GM12801 (cell line): ENCODE results near the gene MYO3B.

Experiments
- TF ChIP-seq, protein P1 (sequence below): IDR thresholded peaks from one replicate; pipeline ENCODE4 v1.5.1; 2011; ENCODE audit warnings: control low read depth; ENCODE audit not compliant: insufficient read length; ENCODE audit errors: extremely low read depth

MYO3B gene

DNA sequence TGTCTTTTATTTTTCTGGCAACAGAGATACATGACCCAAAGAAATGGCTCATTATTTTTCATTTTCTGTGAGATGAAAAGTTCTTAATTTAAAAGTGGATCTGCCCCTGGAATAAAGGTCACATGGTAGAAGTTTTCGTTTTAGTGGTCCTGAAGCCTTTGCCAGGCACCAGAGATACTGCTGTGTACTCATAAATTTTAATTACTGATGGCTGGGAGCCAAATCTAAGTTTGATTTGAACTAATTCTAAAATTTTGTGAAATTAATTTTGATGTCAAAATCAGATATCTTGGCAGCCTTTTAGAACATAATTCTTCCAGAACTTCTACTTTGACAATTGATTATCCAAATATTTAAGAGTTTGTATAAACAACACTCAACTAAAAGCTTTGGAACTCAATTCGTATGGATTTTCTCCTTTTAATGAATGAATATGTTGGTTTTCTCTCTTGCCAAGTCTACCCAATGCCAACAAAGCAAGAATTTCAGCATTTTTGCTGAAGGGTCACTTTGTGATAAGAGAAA lies 408.7 kb downstream of the MYO3B start:
- TF ChIP-seq, protein P1, sequence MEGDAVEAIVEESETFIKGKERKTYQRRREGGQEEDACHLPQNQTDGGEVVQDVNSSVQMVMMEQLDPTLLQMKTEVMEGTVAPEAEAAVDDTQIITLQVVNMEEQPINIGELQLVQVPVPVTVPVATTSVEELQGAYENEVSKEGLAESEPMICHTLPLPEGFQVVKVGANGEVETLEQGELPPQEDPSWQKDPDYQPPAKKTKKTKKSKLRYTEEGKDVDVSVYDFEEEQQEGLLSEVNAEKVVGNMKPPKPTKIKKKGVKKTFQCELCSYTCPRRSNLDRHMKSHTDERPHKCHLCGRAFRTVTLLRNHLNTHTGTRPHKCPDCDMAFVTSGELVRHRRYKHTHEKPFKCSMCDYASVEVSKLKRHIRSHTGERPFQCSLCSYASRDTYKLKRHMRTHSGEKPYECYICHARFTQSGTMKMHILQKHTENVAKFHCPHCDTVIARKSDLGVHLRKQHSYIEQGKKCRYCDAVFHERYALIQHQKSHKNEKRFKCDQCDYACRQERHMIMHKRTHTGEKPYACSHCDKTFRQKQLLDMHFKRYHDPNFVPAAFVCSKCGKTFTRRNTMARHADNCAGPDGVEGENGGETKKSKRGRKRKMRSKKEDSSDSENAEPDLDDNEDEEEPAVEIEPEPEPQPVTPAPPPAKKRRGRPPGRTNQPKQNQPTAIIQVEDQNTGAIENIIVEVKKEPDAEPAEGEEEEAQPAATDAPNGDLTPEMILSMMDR = no peak

DNA sequence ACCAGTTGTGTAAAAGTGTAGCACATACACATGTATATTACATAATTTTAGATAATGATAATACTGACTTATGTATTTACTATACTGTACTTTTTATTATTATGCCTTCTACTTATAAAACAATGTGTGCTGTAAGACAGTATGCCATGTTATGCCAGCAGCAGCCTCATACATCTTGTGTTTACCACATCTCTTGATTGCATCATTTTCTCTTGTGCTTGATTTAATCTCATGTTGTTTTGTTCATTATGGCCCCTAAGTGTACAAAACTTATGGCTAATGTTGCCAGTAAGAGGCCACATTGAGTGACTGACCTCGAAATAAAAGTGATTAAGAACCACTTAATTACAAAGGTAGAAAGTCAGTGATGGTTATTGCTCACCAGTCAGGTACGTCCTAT lies 409.2 kb downstream of the MYO3B start:
- TF ChIP-seq, protein P1 = no peak

DNA sequence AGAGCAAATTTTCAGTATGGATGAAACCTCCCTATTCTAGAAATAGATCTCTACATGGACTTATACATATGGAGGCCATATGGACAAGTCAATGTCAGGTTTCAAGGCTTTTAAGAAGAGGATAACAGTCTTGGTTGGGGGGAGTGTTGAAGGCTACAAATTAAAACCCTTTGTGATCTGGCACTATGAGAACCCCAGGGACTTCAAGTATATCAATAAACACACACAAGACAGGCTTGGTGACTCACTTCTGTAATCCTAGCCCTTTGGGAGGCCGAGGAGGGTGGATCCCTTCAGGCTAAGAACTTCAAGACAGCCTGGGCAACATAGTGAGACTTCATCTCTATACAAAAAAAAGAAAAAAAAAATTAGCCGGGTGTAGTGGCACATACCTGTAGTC lies 410.0 kb downstream of the MYO3B start:
- TF ChIP-seq, protein P1 = no peak

DNA sequence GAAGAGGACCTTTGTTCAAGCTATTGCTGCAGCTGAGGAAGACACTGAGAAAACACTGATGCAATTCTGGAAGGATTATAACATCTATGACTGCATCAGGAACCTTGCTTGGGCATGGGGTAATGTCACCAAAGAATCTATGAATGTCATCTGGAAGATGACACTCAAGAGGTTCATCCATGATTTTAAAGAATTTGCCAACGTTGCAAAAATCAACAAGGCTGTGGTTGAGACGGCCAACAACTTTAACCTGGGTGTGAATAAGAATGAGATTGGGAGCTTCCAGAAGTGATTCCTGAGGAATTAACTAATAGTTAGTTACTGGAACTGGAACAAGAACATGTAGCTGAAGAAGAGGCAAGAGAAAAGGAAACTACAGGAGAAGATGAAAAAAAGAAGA lies 410.8 kb downstream of the MYO3B start:
- TF ChIP-seq, protein P1 = no peak

DNA sequence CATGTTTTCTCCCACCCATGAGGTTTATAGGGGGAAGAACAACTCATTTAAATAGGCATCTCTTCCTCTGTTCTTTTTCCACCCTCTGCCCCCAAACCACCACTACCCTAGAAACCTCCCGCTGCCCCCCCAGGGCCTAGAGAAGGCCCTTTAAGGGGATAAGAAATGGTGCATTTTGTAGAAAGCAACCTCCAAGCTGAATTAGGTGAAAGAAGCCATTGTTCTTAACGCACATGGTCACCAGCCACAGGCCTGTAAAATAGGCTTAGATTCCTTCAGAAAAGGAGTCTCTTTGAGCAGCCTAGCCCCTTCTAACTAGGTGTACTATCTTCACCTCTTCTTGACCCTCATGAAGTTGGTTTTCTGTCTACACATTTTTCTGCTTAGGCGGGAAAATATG lies 418.6 kb downstream of the MYO3B start:
- TF ChIP-seq, protein P1 = no peak

DNA sequence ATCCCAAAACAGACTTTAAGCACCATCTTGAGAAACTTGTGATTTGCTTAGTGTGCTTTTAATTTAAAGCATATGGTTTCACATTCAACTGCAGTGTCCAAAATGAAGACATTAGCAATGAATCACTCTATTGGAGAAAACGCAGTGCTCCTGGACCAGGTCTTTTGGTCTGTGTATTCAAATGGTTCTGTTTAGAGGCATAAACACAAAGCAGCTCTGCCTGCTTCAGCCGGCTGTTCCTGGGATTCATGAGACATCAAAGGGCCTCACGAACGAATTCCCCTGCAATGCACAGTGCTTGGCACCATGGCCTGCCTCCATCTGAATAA lies 420.1 kb downstream of the MYO3B start:
- TF ChIP-seq, protein P1 = no peak

DNA sequence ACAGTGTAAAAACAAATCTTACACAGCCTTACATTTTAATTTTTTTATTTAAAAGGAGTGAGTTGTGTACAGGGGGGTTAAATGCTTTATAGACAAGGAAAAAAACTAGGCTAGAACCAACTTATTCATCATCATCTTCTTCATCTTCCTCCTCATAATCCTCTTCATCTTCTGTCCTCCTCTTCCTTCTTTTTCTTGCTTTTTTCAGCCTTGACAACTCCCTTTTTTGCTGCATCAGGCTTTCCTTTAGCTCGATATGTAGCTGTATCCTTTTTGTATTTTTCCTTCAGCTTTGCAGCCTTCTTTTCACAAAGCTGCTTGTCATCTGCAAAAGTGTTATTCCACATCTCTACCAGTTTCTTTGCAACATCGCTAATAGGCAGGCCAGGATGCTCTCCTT lies 423.5 kb downstream of the MYO3B start:
- TF ChIP-seq, protein P1 = no peak

DNA sequence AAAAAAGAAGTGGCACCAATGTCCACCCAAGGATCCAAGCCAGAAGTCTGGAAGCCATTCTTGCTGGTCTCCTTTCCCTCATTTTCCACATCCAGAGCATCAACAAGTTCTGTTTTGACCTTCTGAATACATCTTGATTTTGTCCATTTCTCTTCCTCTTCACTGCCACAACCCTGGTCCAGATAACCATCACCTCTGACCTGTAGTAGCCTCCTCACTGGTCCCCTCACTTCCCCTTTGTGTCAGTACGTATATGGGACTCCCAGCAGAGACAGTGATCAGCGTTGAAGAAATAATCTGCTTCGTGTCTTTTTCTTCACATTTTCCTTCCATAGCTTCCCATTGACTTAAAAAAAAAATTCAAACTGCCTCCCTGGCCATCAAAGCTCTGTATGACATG lies 427.9 kb downstream of the MYO3B start:
- TF ChIP-seq, protein P1 = no peak
